Glutamatergic neuron (in vitro differentiated cells): ENCODE measurements around the gene SAMD1. TPM values are rescaled to one million over a fixed set of nuclear protein-coding genes. Genes with fewer than 3 reads are reported as not detected.

Source experiments
- DNase-seq: peaks from one replicate; pipeline ENCODE4 v3.0.0; 2022
- H3K27ac Mint-ChIP-seq: one replicate; pipeline ENCODE4 v1.8.0; 2020; ENCODE audit warnings: mild to moderate bottlenecking, mixed read lengths, inconsistent platforms; ENCODE audit not compliant: unreplicated experiment
- H3K27me3 Mint-ChIP-seq: one replicate; pipeline ENCODE4 v1.8.0; 2020; ENCODE audit warnings: mild to moderate bottlenecking, moderate library complexity, mixed read lengths, inconsistent platforms; ENCODE audit not compliant: unreplicated experiment
- H3K36me3 Mint-ChIP-seq: one replicate; pipeline ENCODE4 v1.8.0; 2020; ENCODE audit warnings: mild to moderate bottlenecking, mixed read lengths, inconsistent platforms; ENCODE audit not compliant: unreplicated experiment
- H3K4me1 Mint-ChIP-seq: one replicate; pipeline ENCODE4 v1.8.0; 2020; ENCODE audit warnings: mild to moderate bottlenecking, low read depth, mixed read lengths, inconsistent platforms; ENCODE audit not compliant: unreplicated experiment
- H3K4me3 Mint-ChIP-seq: one replicate; pipeline ENCODE4 v1.8.0; 2020; ENCODE audit warnings: mild to moderate bottlenecking, mixed read lengths, inconsistent platforms; ENCODE audit not compliant: unreplicated experiment
- H3K9me3 Mint-ChIP-seq: one replicate; pipeline ENCODE4 v1.8.0; 2020; ENCODE audit warnings: mild to moderate bottlenecking, moderate library complexity, mixed read lengths, inconsistent platforms; ENCODE audit not compliant: unreplicated experiment
- total RNA-seq: library from RNA; stranded (reverse); fragmentation: NEBNext Ultra II Directional; extraction: Animal tissue kit (Norgen Biotek cat#: 25700); gene quantifications from one replicate; pipeline ENCODE4 v1.2.1, GENCODE V29; 2021; ENCODE audit not compliant: unreplicated experiment
- TF ChIP-seq, protein P1 (sequence below): fragments of 200-600 bp; sonication (generic); IDR thresholded peaks from one replicate; pipeline ENCODE4 v1.5.0; 2021; ENCODE audit not compliant: partially characterized antibody, unreplicated experiment

Gene SAMD1
- total RNA-seq, 1 donor from 2014 or later, result 52.0 TPM

DNA sequence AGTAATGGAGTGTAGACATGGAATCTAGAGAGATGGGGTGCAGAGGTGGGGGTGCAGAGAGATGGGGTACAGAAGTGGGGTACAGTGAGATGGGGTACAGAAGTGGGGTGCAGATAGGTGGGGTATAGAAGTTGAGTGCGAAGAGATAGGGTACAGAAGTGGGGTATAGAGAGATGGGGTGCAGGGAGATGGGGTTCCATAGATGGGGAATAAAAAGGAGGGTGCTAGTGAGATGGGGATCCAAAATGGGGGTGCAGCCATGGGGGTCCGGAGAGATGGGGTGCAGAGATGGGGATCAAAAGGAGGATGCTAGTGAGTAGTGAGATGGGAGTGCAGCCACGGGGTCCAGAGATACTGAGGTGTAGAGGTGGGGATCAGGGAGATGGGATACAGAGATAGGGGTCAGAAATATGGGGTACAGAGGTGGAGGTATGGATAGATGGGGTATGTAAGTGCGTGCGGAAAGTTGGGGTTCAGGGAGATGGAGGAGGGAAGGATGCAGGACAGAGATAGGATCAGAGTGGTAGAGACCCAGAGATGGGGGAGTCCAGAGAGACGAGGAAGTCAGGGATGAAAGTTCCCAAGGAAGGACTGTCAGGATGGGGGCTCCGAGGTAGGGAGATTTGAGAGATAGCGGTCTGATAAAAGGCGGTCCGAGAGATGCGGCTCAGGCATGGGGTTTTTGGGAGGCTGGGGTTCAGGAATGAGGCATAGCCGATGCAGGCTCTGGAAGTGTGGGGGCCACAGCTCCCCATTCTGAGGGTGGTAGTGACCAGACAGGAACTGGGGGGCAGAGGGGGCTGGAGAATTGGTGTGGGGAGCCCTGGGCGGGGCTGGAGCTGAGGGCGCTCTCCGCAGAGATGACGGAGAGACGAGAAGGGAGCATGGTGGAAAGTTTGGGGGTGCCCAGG, 32.1 kb downstream of the SAMD1 start:
- Mint-ChIP-seq H3K36me3 (no peaks in the 10 kb centered on the region), H3K27me3 (peaks cover 21% of the 10 kb centered on the region), H3K4me3 (peak overlapping the region; percentile 75), H3K27ac (peak overlapping the region; percentile 33), H3K9me3 (peaks cover 5% of the 10 kb centered on the region), H3K4me1 (peaks cover 3% of the 10 kb centered on the region)
- TF ChIP-seq, protein P1, sequence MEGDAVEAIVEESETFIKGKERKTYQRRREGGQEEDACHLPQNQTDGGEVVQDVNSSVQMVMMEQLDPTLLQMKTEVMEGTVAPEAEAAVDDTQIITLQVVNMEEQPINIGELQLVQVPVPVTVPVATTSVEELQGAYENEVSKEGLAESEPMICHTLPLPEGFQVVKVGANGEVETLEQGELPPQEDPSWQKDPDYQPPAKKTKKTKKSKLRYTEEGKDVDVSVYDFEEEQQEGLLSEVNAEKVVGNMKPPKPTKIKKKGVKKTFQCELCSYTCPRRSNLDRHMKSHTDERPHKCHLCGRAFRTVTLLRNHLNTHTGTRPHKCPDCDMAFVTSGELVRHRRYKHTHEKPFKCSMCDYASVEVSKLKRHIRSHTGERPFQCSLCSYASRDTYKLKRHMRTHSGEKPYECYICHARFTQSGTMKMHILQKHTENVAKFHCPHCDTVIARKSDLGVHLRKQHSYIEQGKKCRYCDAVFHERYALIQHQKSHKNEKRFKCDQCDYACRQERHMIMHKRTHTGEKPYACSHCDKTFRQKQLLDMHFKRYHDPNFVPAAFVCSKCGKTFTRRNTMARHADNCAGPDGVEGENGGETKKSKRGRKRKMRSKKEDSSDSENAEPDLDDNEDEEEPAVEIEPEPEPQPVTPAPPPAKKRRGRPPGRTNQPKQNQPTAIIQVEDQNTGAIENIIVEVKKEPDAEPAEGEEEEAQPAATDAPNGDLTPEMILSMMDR, result no peak
- no peak for DNase-seq

DNA sequence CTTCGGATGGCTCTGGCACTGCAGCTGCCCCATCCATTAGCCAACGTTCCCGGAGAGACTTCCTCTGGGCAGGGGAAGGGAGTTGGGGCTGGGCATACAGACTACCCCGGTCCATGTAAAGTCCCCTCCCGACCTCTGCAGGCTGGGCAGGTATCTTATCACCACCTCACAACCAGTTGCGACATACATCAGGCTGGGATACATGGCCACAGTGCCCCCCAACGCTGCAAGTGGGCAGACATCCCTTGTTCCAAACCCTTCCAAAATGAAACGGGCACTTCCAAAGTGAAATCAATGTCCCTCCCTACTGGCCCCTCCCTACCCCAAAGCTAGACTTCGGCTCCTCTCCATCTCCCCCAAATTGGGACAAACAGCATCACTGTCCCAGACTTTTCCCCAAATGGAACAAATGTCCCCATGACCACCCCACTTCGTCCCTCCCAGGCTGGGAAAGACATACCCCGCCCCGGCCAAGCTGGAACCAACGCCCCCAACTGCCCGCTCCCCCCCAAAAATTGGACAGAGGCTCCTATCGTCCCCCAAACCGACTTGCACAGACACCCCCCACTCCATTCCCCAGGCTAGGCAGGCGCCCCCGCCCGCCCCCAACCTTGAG, 33.7 kb downstream of the SAMD1 start:
- peaks cover 3% of the 10 kb centered on the region for H3K4me1 Mint-ChIP-seq
- no peaks in the 10 kb centered on the region for H3K36me3 Mint-ChIP-seq
- H3K27ac Mint-ChIP-seq, result no peak overlapping the region
- TF ChIP-seq, protein P1, result no peak
- DNase-seq, result no peak
- peak overlapping the region; percentile 76 for H3K4me3 Mint-ChIP-seq
- peaks cover 21% of the 10 kb centered on the region for H3K27me3 Mint-ChIP-seq
- peaks cover 5% of the 10 kb centered on the region for H3K9me3 Mint-ChIP-seq

DNA sequence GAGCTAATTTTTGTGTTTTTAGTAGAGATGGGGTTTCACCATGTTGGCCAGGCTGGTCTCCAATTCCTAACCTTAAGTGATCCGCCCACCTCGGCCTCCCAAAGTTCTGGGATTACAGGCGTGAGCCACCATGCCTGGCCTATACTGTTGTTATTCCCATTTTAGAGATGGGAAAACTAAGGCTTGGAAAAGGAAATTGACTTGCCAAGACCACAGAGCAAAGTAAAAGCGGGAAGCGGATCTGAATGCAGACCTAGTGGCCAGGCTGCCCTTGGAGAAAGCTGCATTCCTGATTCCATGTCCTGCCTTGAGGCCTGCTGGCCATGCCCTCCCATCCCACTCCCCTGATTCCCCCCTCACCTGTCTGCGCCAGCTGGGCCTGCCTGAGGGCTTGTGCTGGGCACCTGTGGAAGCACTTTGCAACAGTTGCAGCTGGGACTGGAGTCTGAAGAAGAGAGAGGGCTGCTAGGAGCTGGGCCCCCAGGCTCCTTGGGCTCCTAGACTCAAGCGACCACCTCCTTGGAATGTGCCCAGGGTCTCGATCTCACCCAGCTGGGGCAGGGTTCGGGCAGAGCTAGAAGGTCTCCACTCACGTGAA, 34.4 kb downstream of the SAMD1 start:
- no peak for DNase-seq
- H3K27me3 Mint-ChIP-seq, result peaks cover 21% of the 10 kb centered on the region
- peaks cover 5% of the 10 kb centered on the region for H3K9me3 Mint-ChIP-seq
- TF ChIP-seq, protein P1, result no peak
- peaks cover 3% of the 10 kb centered on the region for H3K4me1 Mint-ChIP-seq
- H3K36me3 Mint-ChIP-seq, result no peaks in the 10 kb centered on the region
- no peak overlapping the region for H3K4me3 Mint-ChIP-seq
- no peak overlapping the region for H3K27ac Mint-ChIP-seq

DNA sequence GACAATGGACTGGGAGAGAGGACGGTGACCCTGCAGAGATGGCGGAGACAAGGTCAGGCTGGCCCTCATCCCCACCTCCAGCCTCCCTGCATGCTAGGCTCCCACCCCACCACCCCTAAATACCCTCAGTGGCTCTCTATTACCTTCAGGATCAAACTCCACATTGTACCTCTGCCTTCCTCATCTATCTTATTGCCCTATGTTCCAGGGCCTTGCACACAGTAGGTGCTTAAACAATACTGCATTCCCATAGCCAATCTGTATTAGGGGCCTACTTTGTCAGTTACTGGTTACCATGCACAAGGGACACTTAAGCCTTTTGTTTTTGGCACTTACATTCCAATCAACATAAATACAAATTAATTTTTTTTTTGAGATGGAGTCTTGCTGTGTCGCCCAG, 35.2 kb downstream of the SAMD1 start:
- Mint-ChIP-seq H3K27me3 (peaks cover 21% of the 10 kb centered on the region), H3K27ac (no peak overlapping the region), H3K4me3 (no peak overlapping the region)

More for the DNA sequence above, 35.2 kb downstream of the SAMD1 start:
- Mint-ChIP-seq H3K36me3 (no peaks in the 10 kb centered on the region), H3K4me1 (peaks cover 3% of the 10 kb centered on the region), H3K9me3 (peaks cover 6% of the 10 kb centered on the region)
- TF ChIP-seq, protein P1, result no peak
- no peak for DNase-seq
